RWPE1 (cell line): ENCODE results near the gene APOBEC3G.
A peak's percentile ranks its signal among the peaks of the same experiment; 100 is the strongest.
"Not testable (repeated sequence)": the region's sequence is repeated elsewhere in the genome, so short reads cannot be mapped to it uniquely, and the experiment has no call there.

Experiments used
- CTCF ChIA-PET: fragments of 350-600 bp; sonication (Branson Sonifier 250); formaldehyde crosslinking; extraction: SDS; loops from one replicate; lab custom pipeline; 2021; lab: Yijun Ruan, JAX
- POLR2A ChIA-PET: fragments of 400-600 bp; formaldehyde crosslinking; extraction: SDS; loops from one replicate; lab custom pipeline; 2020; ENCODE audit warnings: antibody characterized with exemption; ENCODE audit not compliant: low non-redundant PET; lab: Yijun Ruan, JAX
- DNase-seq: peaks from one replicate; pipeline ENCODE4 v3.0.0; 2012; ENCODE audit warnings: low spot score
- H3K27ac ChIP-seq: fragments of 450-650 bp; 2 replicates; pipeline ENCODE4 v1.5.1; 2017
- CTCF ChIP-seq: fragments of 450-650 bp; conservative IDR thresholded peaks from 2 replicates; pipeline ENCODE4 v1.5.1; 2017; ENCODE audit warnings: low read depth, mild to moderate bottlenecking

Gene APOBEC3G

DNA sequence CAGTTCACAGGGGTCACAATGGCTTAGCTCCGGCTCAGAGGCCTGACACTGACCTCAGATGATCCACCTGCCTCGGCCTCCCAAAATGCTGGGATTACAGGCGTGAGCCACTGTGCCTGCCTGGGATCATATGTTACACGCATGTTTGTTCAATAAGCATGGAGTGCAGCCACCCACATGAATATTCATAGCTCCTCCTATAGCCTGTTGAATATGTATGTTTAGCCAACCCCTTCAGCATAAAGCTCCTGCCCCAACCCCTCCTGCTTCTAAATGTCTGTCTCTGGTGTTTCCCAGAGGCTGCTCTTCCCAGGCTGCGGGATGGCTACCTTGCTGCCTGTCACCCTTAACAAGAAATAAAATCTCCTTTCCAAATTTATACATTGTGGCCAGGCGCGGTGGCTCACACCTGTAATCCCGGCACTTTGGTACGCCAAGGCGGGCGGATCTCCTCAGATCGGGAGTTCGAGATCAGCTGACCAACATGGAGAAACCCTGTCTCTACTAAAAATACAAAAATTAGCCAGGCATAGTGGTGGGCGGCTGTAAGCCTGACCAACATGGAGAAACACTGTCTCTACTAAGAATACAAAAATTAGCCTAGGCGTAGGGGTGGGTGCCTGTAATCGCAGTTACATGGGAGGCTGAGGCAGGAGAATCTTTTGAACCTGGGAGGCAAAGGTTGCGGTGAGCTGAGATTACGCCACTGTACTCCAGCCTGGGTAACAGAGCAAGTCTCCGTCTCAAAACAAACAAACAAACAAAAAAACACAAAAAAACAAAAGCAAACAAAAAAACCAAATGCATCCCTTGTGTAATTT lies 37.6 kb upstream of the APOBEC3G start:
- peak overlapping the region; percentile 86 for H3K27ac ChIP-seq
- CTCF ChIA-PET, result no interaction called here
- TF ChIP-seq CTCF, result no peak

DNA sequence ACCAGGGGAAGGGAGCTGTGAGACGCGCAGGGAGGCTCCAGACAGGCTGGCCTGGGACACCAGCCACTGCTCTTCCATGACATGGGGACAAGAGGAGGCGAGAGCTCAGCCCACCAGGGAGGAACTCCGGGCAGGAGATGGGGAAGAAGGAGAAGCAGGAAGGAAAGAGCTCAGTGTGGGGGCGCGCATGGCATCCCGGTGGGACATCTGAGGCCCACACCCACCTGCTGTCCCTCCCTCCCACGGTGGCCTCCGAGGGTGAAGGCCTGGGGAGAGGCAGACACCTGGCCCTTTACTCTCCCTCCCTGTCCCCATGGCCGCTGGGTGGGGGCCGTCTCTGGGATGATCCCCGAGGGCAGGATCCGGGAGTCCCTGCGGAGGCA lies 36.9 kb upstream of the APOBEC3G start:
- DNase-seq, CTCF ChIA-PET, POLR2A ChIA-PET: not testable (repeated sequence)
- H3K27ac ChIP-seq, result peak overlapping the region; percentile 86

More for the DNA sequence above, 37.6 kb upstream of the APOBEC3G start:
- no peak for DNase-seq
- POLR2A ChIA-PET, result no interaction called here

- peak within 1 kb of the TSS; percentile 86 for H3K27ac ChIP-seq
- DNase-seq, result peak; percentile 2
- POLR2A ChIA-PET, result interaction anchor here (0.7 kb wide), 1 partner anchor 335 kb away, joined by 3 read pairs; the partner anchor contains the start of gene GTPBP1
- CTCF ChIA-PET, result not testable (repeated sequence)
Observed at GRCh38 chr22:39040538-39041296, 36.4 kb upstream of the APOBEC3G start, which contains the start of gene APOBEC3F. TSS of gene APOBEC3F (plus strand) at chr22:39040864. CDS start at chr22:39040961, 97 bp downstream.

- TF ChIP-seq CTCF, result no peak
- ChIA-PET POLR2A (no interaction called here), CTCF (interaction anchor here (0.6 to 1.2 kb wide), 2 partner anchors 39 to 83 kb away, joined by 3 to 4 read pairs; no protein-coding TSS in a partner anchor)
- DNase-seq, result no peak
- no peak overlapping the region; the same call in 1 of the 2 replicates for H3K27ac ChIP-seq
Observed at GRCh38 chr22:39041908-39042307, 35.2 kb upstream of the APOBEC3G start.

DNA sequence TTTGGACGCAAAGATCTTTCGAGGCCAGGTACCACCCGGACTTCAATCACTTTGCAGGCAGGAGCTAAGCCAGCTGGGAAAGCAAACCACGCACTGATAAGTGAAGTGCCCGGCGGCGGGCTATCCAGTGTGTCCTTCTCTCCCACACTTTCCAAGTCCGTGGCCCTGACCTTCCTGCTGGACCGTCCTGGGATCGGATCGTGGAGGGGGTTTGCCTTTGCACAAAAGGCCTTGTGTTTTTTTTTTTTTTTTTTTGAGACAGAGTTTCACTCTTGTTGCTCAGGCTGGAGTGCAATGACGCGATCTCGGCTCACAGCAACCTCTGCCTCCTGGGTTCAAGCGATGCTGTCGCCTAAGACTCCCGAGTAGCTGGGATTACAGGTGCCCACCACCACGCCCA lies 34.0 kb upstream of the APOBEC3G start:
- POLR2A ChIA-PET, DNase-seq, CTCF ChIA-PET, H3K27ac ChIP-seq: not testable (repeated sequence)

DNA sequence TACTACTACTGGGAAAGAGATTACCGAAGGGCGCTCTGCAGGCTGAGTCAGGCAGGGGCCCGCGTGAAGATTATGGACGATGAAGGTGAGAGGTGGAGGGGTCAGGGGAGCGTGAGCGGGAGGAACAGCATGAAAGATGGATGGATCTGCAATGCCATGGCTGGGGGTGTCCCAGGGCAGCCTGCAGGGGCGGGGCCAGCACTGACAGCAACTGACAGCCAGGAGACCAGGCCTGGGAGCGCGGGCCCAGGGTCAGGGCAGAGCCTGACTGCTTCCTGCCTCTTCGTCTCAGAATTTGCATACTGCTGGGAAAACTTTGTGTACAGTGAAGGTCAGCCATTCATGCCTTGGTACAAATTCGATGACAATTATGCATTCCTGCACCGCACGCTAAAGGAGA lies 31.9 kb upstream of the APOBEC3G start:
- CTCF ChIA-PET, DNase-seq, H3K27ac ChIP-seq, POLR2A ChIA-PET: not testable (repeated sequence)

DNA sequence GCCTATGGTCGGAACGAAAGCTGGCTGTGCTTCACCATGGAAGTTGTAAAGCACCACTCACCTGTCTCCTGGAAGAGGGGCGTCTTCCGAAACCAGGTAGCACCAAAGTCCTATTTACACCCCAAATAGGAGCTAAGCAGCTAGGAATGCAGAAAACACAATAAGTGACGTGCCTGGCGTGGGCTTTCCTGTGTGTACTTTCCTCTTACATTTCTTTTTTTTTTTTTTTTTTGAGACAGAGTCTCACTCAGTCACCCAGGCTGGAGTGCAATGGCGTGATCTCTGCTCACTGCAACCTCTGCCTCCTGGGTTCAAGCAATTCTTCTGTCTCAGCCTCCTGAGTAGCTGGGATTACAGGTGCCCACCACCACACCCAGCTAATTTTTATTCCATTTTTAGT lies 27.6 kb upstream of the APOBEC3G start:
- POLR2A ChIA-PET, DNase-seq, H3K27ac ChIP-seq: not testable (repeated sequence)
- CTCF ChIA-PET, result interaction anchor here (0.6 kb wide), 1 partner anchor 82 kb away, joined by 4 read pairs; no protein-coding TSS in a partner anchor

DNA sequence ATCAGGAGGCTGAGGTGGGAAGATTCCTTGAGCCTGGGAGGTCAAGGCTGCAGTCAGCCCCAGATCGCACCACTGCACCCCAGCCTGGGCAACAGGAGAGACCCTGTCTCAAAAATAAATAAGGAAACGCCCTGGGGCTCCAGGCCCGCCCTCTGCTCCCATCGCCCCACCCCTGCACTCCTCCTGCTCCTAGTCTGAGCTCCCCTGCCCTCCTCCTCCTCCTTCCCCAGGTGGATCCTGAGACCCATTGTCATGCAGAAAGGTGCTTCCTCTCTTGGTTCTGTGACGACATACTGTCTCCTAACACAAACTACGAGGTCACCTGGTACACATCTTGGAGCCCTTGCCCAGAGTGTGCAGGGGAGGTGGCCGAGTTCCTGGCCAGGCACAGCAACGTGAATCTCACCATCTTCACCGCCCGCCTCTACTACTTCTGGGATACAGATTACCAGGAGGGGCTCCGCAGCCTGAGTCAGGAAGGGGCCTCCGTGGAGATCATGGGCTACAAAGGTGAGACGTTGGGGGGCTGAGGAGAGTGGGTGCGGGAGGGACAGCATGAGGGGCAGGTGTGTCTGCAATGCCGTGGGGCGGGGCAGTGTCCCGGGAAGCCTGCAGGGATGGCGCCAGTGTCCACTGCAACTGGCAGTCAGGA lies 25.1 kb upstream of the APOBEC3G start:
- DNase-seq, H3K27ac ChIP-seq, POLR2A ChIA-PET: not testable (repeated sequence)
- CTCF ChIA-PET, result interaction anchor here (0.6 kb wide), 1 partner anchor 38 kb away, joined by 4 read pairs; no protein-coding TSS in a partner anchor

DNA sequence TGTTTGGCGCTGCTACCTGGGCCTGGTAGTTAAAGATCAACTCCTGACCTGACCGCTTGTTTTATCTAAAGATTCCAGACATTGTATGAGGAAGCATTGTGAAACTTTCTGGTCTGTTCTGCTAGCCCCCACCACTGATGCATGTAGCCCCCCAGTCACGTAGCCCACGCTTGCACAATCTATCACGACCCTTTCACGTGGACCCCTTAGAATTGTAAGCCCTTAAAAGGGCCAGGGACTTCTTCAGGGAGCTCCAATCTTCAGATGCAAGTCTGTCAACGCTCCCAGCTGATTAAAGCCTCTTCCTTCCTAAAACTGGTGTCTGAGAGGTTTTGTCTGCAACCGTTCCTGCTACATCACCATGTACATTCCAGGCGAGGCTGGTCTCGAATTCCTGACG lies 21.4 kb upstream of the APOBEC3G start:
- no peak for TF ChIP-seq CTCF
- ChIA-PET CTCF (no interaction called here), POLR2A (no interaction called here)
- H3K27ac ChIP-seq, result no peak overlapping the region
- no peak for DNase-seq

- DNase-seq, POLR2A ChIA-PET: not testable (repeated sequence)
- CTCF ChIA-PET, result interaction anchor here (0.6 kb wide), 1 partner anchor 250 kb away, joined by 3 read pairs; no protein-coding TSS in a partner anchor
Observed at GRCh38 chr22:39061290-39061689, 15.8 kb upstream of the APOBEC3G start.

GRCh38 chr22:39061951-39062350 lies 15.1 kb upstream of the APOBEC3G start:
- CTCF ChIA-PET, POLR2A ChIA-PET, H3K27ac ChIP-seq: not testable (repeated sequence)

More at GRCh38 chr22:39061290-39061689, 15.8 kb upstream of the APOBEC3G start:
- not testable (repeated sequence) for H3K27ac ChIP-seq

GRCh38 chr22:39063904-39064303 lies 13.2 kb upstream of the APOBEC3G start:
- CTCF ChIA-PET, result interaction anchor here (0.6 kb wide), 1 partner anchor 1130 kb away, joined by 3 read pairs; no protein-coding TSS in a partner anchor
- POLR2A ChIA-PET, DNase-seq: not testable (repeated sequence)

More at GRCh38 chr22:39061951-39062350, 15.1 kb upstream of the APOBEC3G start:
- not testable (repeated sequence) for DNase-seq

More at GRCh38 chr22:39063904-39064303, 13.2 kb upstream of the APOBEC3G start:
- not testable (repeated sequence) for H3K27ac ChIP-seq
